ENCODE data around the gene EXOC4.
A peak's percentile ranks its signal among the peaks of the same experiment; 100 is the strongest.
"Not testable (repeated sequence)": the region's sequence is repeated elsewhere in the genome, so short reads cannot be mapped to it uniquely, and the experiment has no call there.

Gene EXOC4

DNA sequence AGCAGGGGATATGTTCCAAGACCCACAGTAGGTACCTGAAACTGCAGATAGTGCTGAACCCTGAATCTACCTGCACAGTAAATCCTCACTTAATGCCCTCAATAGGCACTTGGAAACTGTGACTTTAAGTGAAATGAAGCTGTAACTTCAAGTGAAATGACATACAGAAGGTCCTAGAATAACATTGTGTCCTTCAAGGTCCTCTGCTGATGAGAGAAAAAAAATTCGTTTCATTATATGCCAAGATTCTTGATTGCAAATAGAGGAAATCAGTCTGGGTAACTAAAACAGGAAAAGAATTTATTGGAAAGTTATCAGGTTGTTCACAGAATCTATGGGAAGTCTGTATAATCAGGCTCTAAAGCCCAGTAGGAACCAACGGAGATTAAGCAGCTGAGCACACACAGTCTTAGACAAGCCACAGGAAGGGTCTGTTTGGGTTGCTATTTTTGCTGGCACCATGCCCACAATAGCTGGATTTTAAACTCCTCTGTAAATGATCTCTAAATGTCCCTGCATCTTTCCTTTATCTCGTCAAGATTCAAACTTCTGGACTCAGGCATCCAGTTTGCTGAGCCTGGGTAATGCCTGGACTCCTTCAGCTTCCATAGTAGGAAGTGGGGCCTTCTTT, 57.5 kb downstream of the EXOC4 start:
- intact Hi-C loops (cut with DNase I): no loop called here
- DNase-seq: no peak

DNA sequence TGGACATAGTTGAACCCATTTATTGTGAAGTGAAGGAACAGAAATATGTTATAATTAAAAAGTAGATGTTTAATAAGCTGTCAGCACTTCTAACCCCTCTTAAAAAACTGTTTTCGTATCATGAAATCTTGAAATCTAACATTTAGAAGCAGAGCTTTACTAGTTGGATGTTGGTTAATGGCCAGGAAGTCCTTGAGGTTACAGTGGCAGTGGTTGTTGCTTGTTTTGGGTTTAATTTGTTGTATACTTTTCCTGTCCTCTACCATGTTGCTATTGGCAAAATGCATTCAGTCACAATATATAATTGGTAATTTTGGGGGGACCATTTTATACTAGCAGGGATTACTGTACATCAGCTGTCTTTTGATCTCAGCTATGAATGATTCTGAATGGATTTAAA, 60.7 kb downstream of the EXOC4 start:
- intact Hi-C loops (cut with DNase I): no loop called here
- DNase-seq: no peak

DNA sequence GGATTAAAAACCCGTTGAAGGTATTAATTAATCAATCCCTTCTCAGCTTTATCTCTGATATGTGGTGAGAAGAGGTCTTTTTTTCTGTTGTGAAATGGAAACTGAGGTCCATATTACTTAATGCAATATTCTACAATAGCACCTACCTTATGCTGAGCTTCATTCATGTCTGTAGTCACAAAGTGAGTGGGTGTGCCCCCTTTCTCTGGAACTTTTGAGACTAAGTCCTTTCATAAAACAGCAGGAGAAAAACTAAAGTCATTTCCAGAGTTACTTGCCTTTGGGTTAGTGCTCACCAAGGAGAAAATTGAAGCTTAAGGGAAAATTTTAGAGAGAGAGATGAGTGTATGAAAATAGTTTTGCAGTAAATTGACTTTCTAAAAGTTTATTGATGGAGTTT, 61.2 kb downstream of the EXOC4 start:
- intact Hi-C loops (cut with DNase I): no loop called here
- no peak for DNase-seq

DNA sequence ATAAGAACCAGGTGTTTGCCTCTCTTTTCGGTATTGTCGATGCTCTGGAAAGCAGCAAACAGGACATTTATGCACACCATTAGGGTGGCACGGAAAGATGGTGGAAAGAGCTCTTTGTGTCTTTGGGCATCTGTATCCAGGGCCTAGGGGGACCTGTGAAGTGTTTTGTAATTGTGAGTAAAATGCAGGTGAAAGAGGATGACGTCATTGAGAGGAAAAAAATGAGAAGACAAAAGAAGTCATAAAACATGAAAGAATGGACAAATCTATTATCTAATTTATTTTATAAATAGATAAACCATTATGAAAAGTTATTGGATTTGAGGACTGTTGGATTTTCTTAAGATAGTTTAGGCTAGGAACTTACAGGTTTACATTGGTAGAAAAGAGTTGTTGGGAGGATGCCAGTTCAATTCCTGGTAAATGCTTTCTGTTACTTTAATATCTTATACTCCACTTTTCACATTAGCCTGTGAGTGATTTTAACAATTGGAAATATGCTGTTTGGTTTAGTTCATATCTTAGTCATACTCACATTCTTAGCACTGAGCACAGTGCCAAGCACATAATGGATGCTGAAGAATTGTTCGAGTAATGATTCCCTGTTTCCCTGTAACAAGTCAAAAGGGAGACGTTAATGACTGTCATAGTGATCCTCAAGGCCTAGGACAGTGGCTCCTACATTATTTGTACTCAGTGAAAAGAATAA, 62.6 kb downstream of the EXOC4 start:
- DNase-seq: no peak
- intact Hi-C loops (cut with DNase I): no loop called here

DNA sequence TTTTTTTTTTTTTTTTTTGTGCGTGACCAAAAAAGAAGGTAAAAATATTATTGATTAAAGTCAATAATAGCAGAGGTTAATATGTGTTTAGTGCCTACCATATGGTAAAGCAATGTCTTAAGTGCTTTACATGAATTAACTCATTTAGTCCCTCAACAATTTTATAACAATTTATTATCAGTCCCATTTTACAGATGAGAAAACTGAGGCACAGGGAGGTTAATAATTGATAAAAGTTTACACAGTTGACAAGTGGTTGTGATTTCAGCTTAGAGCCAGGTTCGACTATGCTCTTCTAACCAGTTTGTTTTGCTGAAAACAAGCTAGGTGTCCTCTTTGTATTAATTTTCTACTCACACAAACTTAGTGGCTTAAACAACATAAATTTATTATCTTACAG, 67.0 kb downstream of the EXOC4 start:
- no peak for DNase-seq
- intact Hi-C loops (cut with DNase I): no loop called here

DNA sequence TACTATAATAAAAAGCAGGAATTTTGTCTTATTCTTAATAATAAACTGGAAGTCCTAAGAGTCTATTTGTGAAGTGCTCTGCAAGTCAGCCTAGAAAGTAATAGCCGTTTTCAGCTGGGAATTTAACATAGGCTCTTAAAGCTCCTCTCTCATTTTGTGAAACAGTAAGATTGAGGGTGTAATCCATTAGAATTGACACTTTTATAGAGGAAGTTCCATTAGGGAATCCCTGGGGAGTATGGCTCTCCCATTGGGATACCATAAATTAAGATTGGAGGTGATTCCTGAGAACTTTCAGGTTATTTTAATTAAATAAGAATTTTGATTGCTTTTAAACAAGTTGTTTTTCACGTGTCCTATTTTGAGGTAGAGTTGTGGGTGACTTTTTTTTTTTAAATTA, 68.0 kb downstream of the EXOC4 start:
- intact Hi-C loops (cut with DNase I): no loop called here
- no peak for DNase-seq

DNA sequence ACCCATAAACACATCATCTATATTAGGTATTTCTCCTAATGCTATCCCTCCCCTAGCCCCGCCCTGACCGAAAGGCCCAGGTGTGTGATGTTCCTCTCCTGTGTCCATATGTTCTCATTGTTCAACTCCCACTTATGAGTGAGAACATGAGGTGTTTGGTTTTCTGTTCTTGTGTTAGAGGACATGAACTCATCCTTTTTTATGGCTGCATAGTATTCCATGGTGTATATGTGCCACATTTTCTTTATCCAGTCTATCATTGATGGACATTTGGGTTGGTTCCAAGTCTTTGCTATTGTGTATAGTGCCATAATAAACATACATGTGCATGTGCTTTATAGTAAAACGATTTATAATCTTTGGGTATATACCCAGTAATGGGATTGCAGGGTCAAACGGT, 68.5 kb downstream of the EXOC4 start:
- intact Hi-C loops (cut with DNase I): not testable (repeated sequence)

DNA sequence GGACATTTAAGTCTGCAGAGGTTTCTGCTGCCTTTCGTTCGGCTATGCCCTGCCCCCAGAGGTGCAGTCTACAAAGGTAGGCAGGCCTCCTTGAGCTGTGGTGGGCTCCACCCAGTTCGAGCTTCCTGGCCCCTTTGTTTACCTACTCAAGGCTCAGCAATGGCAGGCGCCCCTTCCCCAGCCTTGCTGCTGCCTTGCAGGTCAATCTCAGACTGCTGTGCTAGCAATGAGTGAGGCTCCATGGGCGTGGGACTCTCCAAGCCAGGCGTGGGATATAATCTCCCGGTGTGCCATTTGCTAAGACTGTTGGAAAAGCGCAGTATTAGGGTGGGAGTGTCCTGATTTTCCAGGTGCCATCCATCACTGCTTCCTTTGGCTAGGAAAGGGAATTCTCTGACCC, 73.9 kb downstream of the EXOC4 start:
- peak in 1 of 10 donors; percentile 77 for DNase-seq
- intact Hi-C loops (cut with DNase I): not testable (repeated sequence)

More for the DNA sequence above, 68.5 kb downstream of the EXOC4 start:
- DNase-seq: not testable (repeated sequence)

DNA sequence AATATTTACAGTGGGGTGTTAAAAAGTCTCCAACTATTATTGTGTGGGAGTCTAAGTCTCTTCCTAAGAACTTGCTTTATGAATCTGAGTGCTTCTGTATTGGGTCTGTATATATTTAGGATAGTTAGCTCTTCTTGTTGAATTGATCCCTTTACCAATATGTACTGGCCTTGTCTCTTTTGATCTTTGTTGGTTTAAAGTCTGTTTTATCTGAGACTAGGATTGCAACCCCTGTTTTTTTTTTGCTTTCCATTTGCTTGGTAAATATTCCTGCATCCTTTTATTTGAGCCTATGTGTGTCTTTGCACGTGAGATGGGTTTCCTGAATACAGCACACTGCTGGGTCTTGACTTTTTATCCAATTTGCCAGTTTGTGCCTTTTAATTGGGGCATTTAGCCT, 75.1 kb downstream of the EXOC4 start:
- intact Hi-C loops (cut with DNase I); DNase-seq: not testable (repeated sequence)

DNA sequence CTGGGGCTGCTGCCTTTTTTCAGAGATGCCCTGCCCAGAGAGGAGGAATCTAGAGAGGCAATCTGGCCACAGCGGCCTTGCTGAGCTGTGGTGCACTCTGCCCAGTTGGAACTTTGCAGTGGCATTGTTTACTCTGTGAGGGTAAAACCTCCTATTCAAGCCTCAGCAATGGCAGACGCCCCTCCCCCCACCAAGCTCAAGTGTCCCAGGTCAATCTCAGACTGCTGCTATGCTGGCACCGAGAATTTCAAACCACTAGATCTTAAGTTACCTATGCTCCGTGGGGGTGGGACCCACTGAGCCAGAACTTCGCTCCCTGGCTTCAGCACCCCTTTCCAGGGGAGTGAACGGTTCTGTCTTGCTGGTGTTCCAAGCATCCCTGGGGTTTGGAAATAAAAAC, 77.2 kb downstream of the EXOC4 start:
- peak in 1 of 10 donors; percentile 67 for DNase-seq
- intact Hi-C loops (cut with DNase I): no loop called here

DNA sequence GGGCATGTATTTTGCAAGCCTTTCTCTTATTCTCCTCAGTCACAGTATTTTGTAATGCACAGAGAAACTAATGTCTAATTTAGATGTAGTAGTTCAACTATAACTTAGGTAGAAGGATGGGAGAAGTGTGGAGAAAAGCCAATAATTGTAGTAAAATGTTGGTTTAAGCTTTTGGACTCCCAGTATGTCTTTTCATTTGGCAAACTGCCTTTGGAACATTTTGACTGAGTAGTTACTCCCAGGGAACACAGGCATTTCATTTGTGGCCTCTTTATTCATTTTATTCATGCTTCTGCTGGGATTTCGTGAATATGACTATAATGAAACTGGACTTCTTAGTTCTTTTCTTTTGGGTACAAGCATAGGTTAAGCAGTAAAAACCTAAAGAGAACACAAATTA, 79.0 kb downstream of the EXOC4 start:
- intact Hi-C loops (cut with DNase I): no loop called here
- no peak for DNase-seq

DNA sequence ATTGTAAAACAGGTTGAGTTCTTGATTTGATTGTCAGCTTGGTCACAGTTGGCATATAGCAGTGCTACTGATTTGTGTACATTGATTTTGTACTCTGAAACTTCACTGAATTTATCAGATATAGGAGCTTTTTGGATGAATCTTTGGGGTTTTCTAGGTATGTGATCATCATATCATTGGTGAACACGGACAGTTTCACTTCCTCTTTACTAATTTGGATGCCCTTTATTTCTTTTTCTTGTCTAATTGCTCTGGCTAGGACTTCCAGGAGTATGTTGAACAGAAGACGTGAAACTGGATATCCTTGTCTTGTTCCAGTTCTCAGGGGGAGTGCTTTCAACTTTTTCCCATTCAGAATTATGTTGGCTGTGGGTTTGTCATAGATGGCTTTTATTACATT, 86.9 kb downstream of the EXOC4 start:
- intact Hi-C loops (cut with DNase I): no loop called here
- no peak for DNase-seq

DNA sequence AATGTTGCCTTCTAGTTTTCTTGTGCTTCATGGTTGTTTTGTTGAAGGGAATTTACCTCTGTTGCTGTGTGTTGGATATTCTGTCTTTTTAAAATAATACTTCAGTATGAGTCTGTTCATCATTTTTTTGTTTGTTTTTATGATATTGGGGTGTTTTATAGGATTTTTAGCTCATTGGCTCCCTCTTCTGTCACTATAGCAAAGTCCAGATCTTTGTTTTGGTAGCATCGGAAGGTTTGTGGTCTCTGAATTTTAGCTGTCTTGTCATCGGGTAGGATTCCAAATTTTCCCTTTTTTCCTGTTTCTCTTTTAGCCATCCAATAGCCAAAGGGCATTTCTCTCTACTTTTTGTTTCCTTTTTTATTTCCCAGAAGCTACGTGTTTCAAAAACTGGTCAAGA, 91.4 kb downstream of the EXOC4 start:
- no peak for DNase-seq
- intact Hi-C loops (cut with DNase I): no loop called here

DNA sequence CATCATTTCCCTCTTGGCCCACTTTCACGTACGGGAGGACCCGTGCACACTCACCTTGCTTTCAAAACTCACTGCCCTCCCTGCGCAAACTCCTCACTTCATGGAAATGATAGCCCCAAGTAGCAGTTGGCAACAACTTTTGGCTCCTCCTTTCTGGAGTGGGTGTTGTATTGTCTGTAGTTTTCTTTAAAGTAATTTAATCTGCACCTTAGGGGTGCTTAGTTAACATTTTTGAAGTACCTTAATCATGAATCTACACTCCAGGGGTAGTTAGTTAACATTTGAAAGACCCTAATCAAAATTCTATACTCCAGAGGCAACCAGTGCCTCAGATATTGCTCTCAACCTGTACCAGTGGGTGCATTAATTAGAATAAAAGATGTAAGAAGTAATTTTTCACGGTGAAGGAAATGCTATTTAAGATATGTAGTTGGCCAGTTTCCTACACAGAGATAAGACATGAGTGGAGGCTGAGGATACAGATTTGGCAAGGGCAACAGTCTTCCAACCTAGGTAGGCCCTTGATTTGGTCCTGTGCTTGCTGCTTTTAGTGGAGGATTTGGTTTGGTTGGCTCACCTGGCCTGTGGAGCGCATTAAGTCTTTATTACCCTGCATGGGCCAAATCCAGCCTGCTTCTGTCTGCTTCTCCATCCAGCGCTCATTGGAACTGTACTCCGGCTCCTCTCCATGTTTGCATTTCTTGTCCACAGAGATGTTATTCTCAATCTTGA, 93.0 kb downstream of the EXOC4 start:
- no peak for DNase-seq
- intact Hi-C loops (cut with DNase I): no loop called here

DNA sequence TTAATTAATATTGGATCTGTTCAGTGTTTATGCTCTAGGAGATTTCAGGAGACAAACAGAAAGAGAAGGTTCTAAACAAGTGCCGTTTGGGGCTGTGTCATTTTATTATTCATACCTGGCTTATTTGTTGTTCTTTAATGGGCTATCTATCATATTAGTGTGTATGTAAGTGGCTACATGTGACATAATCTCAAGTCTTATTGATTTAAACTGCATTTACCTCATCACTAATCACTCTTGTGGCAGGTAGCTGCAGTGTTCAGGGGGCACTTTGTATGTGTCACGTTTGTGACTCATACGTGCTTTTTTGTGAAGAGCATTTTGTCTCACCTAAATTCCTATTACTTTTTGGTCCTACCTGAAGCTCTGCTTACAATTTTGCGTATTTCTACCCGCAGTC, 95.4 kb downstream of the EXOC4 start:
- intact Hi-C loops (cut with DNase I): no loop called here
- no peak for DNase-seq

DNA sequence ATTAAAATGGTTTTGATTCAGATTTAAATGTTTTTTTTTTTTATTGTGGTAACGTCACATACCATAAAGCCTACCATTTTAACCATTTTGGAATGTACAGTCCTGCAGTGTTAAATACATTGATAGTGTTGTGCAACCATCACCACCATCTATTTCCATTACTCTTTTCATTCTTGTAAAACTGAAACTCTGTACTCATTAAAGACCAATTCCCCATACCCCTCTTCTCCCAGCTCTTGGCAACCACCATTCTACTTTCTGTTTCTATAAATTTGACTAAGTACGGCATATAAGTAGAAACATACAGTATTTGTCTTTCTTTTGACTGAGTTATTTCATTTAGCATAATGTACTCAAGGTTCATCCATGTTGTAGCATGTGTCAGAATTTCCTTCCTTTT, 96.2 kb downstream of the EXOC4 start:
- DNase-seq: no peak
- intact Hi-C loops (cut with DNase I): no loop called here

DNA sequence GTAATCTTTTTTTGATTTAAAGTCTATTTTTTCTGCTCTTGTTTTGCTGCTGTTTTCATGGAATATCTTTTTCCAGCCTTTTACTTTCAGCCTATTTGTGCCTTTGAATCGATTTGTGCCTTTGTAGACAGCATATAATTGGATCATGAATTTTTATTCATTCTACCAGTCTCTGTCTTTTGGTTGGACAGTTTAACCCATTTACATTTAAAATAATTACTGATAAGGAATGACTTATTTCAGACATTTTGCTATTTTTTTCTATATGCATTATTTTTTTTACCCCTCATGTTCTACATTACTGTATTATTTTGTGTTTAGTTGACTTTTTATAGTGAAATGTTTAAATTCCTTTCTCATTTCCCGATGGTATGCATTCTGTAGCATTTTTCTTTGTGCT, 99.6 kb downstream of the EXOC4 start:
- DNase-seq: no peak
- intact Hi-C loops (cut with DNase I): no loop called here

DNA sequence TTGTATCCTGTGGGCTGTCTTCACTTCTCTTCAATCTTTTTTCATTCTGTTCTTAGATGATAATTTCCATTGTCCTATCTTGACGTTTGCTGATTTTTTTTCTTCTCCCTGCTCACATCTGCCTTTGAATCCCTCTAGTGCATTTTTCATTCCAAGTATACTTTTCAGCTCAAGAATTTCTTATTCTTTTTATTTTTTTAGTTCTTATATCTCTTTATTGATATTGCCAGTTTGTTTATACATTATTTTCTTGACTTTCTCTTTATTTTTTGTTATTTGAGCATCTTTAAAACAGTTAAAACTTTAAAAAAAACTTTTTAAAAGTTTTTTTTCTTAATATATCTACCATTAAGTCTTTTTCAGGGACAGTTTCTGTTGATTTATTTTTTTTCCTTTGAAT, 100.9 kb downstream of the EXOC4 start:
- intact Hi-C loops (cut with DNase I): no loop called here
- DNase-seq: no peak

DNA sequence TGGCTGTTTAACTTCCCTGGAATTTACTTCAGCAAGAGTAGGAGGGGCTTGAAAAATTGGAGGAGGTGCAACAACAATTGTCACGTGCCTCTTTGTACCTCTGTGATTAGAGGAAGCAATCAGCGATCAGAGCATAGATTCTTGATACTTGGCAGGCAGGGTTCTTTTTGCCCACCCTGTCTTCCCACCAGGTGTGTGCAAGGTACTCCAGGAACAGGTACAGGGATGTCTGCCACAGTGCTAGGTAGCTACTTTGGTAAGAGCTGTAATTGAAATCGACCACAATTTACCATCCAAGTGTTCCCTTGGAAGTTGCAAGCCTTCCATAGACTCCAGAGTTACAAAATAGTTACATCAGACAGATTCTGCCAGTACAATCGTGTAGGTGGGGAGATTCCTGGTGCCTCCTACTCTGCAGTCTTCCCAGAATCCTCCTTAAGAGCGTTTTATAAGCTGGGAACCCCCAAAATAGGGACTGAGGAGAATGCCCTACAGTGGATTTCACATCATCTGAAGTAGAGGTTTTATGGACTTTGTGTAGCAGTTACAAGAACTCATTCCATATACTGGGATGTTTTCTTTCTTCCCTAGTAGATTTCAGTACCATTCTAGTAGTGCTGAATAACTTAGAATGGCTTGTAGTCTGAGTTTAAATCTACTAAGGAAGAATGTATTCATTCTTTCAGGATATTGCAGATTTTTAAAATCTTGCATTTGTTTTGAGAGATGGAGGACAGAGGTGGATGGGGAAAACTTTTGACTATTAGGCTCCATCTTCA, 101.9 kb downstream of the EXOC4 start:
- DNase-seq: no peak
- intact Hi-C loops (cut with DNase I): no loop called here

DNA sequence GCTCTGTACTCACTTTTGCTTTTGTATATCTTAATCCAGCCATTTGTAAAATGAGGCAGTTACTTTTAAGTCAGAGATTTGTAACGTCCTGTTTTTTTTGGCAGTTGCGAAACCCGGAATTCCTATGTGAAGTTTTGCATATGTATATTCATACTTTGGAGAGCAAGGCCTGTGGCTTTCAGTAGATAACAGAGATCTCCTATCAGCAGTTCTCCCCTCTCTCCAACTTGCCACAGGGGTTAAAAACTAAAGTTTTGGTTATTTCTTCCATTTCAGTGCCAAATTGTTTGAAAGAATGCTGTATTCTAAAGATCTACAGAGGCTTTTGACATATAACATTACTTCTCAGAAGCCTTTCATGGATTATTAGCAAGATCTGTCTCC, 102.4 kb downstream of the EXOC4 start:
- DNase-seq: no peak
- intact Hi-C loops (cut with DNase I): no loop called here

DNA sequence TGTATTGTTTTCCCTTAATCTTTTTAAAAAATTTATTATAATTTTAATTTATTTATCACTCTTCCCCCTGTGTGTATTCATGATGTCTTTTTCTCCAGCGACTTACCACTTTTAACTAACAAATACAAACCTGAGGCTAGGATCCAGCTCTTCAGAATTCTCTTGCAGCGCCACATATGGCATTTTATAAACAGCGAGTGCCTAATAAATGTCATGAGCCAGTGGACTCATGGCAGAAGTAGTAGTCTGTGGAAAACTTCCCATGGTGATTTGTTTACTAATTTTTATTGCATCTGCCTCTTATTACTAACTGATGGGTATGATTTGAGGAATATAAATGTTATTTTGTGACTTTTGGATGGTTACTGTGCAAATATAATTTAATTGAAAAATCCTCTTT, 102.9 kb downstream of the EXOC4 start:
- DNase-seq: no peak
- intact Hi-C loops (cut with DNase I): no loop called here

Data from posterior cingulate gyrus (tissue), 11 donors.